ENCODE results near the gene CDH4.
"Not testable (repeated sequence)": the region's sequence is repeated elsewhere in the genome, so short reads cannot be mapped to it uniquely, and the experiment has no call there.

CDH4 gene

DNA sequence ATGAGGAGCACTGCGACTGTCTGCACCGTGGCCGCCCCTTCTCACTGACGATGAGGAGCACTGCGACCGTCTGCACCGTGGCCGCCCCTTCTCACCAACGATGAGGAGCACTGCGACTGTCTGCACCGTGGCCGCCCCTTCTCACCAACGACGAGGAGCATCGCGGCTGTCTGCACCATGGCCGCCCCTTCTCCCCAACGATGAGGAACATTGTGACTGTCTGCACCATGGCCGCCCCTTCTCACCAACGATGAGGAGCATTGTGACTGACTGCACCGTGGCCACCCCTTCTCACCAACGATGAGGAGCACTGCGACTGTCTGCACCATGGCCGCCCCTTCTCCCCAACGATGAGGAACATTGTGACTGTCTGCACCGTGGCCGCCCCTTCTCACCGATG, 696.0 kb downstream of the CDH4 start:
- not testable (repeated sequence) for H3K36me3 Mint-ChIP-seq (ENCODE audit: low read depth); H3K9me3 Mint-ChIP-seq; H3K4me3 Mint-ChIP-seq; H3K27ac Mint-ChIP-seq; H3K4me1 Mint-ChIP-seq (ENCODE audit: low read depth); H3K27me3 Mint-ChIP-seq (ENCODE audit: low read depth)

DNA sequence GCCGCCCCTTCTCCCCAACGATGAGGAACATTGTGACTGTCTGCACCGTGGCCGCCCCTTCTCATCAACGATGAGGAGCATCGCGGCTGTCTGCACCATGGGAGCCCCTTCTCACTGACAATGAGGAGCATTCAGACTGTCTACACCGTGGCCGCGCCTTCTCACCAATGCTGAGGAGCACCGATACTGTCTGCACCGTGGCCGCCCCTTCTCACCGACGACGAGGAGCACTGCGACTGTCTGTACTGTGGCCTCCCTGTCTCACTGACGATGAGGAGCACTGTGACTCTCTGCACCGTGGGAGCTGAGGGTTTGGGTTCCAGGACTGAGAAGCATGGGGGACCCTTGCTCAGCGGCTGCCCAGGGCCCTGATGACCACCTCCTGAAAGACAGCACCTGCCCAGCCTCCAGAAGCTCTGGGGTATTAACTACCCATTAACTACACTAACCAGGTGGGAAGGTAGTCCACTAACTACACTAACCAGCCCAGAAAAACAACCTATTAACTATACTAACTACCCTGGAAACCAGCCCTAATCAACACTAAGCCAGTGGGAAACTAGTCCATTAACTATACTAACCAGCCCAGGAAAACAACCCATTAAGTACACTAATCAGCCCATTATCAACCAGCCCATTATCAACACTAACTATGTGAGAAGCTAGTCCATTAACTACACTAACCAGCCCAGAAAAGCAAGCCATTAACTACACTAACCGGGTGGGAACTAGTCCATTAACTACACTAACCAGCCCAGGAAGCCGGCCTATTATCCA, 696.7 kb downstream of the CDH4 start:
- no peaks in the 10 kb centered on the region for H3K4me1 Mint-ChIP-seq (ENCODE audit: low read depth)
- H3K36me3 Mint-ChIP-seq (ENCODE audit: low read depth) = no peaks in the 10 kb centered on the region
- no peaks in the 10 kb centered on the region for H3K9me3 Mint-ChIP-seq
- no peak overlapping the region for H3K27ac Mint-ChIP-seq
- no peaks in the 10 kb centered on the region for H3K27me3 Mint-ChIP-seq (ENCODE audit: low read depth)
- H3K4me3 Mint-ChIP-seq = no peak overlapping the region

DNA sequence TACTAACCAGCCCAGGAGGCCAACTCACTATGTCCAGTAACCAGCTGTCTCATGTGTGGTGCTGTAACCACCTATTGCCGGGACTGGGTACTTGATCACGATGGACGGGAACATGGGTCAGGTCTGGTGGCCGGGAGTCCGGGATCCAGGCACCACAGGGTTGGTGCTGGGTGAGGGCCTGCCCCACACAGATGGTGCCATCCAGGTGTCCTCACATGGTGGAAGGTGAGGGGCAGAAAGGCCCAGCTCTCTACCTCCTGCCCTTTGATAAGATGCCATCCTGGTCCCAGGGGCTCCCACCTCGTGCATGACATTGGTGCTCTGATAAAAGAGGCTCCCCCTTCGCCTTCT, 697.3 kb downstream of the CDH4 start:
- no peak overlapping the region for H3K4me3 Mint-ChIP-seq
- H3K27ac Mint-ChIP-seq = no peak overlapping the region
- no peaks in the 10 kb centered on the region for H3K9me3 Mint-ChIP-seq
- H3K36me3 Mint-ChIP-seq (ENCODE audit: low read depth) = no peaks in the 10 kb centered on the region
- peaks cover under 1% of the 10 kb centered on the region for H3K27me3 Mint-ChIP-seq (ENCODE audit: low read depth)
- no peaks in the 10 kb centered on the region for H3K4me1 Mint-ChIP-seq (ENCODE audit: low read depth)

DNA sequence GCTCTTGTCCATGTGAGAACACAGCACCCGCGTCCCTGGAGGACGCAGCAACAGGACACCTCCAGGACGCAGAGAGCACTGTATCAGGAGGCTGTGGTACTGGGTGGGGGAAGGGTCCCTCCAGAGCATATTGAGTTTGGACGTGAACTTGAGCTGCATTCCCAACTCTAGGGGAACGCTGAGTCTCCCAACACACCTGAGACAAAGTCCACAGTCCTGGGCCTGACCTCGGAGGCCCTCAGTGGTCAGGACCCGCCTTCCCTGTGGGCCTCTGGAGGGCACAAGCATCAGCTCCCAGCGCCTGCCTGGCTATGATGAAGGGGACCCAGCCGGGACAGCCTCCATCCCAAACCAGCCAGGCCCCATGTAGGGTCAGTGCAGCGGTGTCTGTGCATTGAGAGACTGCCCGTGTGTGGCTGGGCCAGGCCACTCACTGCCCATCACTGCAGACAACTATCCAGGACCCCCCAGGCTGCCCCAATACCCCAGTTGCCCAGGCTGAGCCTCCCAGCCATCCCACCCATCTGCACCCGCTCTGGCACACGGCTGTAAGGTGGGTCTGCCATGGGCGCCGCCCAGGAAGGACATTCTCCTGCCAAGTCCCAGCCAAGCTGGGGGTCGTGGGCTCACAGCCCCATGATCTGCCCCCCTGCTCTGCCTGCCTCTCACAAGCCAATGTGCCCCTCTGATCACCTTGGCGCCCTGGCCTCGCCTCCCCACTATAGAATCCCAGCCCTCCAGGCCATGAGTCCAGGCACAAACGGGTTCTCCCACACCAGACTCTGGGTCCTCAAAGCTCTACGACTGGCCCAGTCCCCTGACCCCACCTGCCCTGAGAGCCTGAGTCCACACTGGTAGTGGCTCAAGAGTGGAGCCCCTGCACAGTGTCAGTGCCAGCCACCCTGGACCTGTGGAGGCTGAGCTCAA, 697.9 kb downstream of the CDH4 start:
- Mint-ChIP-seq H3K27me3 (ENCODE audit: low read depth) (peaks cover 5% of the 10 kb centered on the region), H3K9me3 (no peaks in the 10 kb centered on the region), H3K27ac (no peak overlapping the region), H3K36me3 (ENCODE audit: low read depth) (no peaks in the 10 kb centered on the region), H3K4me3 (no peak overlapping the region), H3K4me1 (ENCODE audit: low read depth) (no peaks in the 10 kb centered on the region)

DNA sequence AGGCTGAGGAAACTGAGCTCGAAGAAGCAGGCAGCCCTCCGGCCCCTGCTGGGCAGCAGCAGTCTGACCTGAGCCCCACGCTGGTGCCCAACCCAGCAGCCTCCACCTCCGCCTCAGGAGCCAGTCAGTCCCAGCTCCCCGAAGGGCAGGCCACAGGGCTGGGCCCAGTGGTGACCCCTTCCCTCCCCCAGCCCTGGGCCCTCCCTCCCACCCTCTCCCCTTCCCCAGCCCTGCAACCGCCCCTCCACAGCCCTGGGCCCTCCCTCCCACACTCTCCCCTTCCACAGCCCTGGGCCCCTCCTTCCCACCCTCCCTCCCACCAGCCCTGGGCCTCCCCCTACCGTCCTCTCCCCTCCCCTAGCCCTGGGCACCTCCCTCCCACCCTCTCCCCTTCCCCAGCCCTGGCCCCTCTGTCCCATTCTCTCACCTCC, 698.6 kb downstream of the CDH4 start:
- no peak overlapping the region for H3K27ac Mint-ChIP-seq
- no peaks in the 10 kb centered on the region for H3K4me1 Mint-ChIP-seq (ENCODE audit: low read depth)
- H3K4me3 Mint-ChIP-seq = no peak overlapping the region
- no peaks in the 10 kb centered on the region for H3K9me3 Mint-ChIP-seq
- peaks cover 5% of the 10 kb centered on the region for H3K27me3 Mint-ChIP-seq (ENCODE audit: low read depth)
- H3K36me3 Mint-ChIP-seq (ENCODE audit: low read depth) = no peaks in the 10 kb centered on the region

DNA sequence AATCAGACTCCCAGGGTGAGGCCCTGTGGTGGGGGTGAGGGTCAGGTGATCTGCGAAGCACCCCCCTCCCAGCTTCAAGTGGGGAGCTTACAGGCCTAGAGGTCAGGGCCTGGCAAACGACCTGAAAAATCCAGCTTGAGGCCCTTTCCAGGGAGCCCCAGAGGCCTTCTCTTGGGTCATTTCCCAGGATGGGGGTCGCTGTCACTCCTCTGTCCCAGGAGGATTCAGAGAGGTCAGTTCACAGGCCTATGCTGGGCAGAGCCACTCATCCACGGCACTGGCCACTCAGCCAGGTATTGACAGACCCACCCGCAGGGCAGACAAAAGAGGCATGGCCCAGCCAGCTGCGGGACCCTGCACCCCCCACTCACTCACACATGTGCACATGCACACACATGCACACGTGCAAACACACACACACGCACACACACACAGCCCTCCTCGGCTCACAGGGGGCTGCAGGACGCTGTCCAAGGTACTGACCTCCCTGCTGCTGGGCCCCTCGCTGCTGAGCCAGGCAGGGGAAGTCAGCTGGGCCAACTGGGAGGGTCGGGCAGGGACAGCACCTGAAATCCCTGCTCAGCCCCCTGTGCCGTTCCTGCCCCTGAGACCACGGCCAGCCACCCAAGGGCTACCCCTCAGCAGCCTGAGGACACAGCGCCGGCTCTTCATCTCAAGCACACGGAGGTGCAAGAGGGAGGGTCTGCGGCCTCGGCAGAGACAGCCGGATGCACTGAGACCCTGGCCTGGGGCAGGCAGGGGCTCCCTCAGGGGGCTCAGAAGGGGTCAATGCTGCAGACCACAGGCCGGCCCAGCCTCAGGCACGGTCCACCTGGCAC, 699.9 kb downstream of the CDH4 start:
- Mint-ChIP-seq H3K9me3 (no peaks in the 10 kb centered on the region), H3K27ac (no peak overlapping the region)

DNA sequence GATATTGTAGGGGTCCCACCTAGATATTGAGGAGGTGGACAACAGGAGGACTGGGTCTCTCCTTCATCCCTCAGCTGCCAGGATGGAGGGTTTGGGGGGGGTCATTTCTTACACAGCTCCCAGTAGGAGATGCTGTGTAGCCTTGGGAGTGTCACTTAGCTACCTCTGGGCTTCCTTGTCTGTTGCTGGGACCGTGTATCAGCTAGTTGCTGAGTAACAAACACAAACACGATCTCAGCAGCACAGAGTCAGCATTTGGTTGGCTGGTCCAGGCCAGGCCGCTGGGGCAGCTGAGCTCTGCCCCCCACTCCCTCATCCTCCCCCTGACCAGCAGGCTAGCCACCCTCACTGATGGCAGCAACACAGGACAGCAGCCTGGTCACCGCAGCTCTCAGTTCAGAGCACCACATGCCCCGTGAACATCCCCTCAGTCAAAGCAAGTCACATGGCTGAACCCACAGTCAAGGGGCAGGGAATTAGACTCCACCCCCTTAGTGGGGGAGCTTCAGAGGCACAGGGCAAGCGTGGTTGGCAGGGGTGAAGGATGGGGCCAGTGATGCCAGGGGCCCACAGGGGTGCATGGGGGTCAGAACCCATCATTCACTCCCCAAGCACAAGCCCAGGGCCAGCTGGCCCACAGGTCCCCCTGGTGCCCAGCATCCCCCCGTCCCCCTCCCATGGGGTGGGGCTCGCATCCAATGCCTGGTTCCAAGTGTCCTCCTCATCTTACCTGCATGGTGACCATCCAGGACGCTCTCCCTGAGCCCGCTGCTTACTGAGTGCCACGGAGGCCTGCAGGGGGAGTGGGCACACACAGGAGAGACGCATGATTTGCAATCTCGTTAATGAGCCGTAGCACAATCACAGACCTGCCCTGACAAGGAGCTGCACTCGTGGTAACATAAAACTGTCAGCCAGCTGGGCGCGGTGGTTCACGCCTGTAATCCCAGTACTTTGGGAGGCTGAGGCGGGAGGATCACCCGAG, 701.3 kb downstream of the CDH4 start:
- no peak overlapping the region for H3K27ac Mint-ChIP-seq
- H3K4me3 Mint-ChIP-seq = no peak overlapping the region
- H3K27me3 Mint-ChIP-seq (ENCODE audit: low read depth) = peaks cover 5% of the 10 kb centered on the region
- no peaks in the 10 kb centered on the region for H3K36me3 Mint-ChIP-seq (ENCODE audit: low read depth)
- H3K9me3 Mint-ChIP-seq = no peaks in the 10 kb centered on the region
- no peaks in the 10 kb centered on the region for H3K4me1 Mint-ChIP-seq (ENCODE audit: low read depth)

More for the DNA sequence above, 699.9 kb downstream of the CDH4 start:
- H3K4me1 Mint-ChIP-seq (ENCODE audit: low read depth) = no peaks in the 10 kb centered on the region
- no peak overlapping the region for H3K4me3 Mint-ChIP-seq
- H3K27me3 Mint-ChIP-seq (ENCODE audit: low read depth) = peaks cover 5% of the 10 kb centered on the region
- H3K36me3 Mint-ChIP-seq (ENCODE audit: low read depth) = no peaks in the 10 kb centered on the region

DNA sequence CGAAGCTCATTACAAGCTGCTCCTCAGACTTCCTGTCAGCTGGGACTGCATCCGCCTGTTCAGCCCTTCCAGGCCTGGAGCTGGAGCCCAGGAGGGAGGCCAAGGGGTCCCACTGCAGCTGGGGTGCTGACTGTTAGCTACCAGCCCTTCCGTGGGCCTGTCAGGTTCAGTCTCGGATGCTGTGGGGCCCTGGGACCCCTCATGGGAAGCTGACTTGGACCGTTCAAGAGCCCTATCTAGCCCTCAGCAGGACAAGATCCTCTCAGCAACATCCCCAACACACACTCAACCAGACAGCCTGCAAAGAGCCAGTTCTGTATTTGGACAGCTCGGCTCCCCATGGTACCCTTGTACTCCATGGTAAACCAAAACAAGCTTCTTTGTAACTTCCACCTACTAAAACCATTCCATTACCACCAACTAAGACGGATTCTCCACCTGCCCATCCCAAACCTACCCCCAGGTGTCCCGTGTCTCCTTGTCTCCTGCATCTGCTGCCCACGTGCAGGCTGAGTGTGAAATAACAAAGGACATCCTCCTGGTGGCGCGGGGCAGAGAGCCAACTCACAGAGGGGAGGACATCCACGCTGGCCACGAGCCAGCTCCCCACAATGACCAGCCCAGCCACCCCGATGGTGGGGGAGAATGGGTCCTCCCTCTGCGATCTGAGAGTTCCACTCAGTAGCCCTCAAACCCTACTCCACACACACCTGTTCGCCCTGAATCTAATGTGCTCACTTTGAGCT, 702.4 kb downstream of the CDH4 start:
- Mint-ChIP-seq H3K36me3 (ENCODE audit: low read depth) (no peaks in the 10 kb centered on the region), H3K4me1 (ENCODE audit: low read depth) (no peaks in the 10 kb centered on the region), H3K27me3 (ENCODE audit: low read depth) (peaks cover 5% of the 10 kb centered on the region), H3K9me3 (no peaks in the 10 kb centered on the region), H3K4me3 (no peak overlapping the region), H3K27ac (no peak overlapping the region)

DNA sequence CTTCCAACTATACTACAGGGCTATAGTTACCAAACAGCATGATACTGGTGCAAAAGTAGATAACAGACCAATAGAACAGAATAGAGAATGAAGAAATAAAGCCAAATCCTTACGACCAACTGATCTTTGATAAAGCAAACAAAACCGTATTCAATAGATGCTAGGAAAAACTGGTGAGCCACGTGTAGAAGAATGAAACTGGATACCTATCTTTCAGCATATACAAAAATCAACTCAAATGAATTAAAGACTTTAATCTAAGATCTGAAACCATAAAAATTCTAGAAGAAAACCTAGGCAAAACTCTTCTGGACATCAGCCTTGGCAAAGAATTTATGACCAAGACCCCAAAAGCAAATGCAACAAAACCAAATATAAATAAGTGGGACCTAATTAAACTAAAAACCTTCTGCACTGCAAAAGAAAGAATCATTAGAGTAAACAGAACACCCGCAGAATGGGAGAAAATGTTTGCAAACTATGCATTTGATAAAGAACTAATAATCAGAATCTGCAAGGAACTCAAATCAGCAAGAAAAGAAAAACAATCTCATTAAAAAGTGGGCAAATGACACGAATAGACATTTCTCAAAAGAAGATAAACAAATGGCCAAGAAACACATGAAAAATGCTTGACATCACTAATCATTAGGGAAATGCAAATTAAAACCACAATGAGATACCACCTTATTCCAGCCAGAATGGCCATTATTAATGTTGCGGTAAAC, 703.8 kb downstream of the CDH4 start:
- H3K9me3 Mint-ChIP-seq = no peaks in the 10 kb centered on the region
- H3K4me3 Mint-ChIP-seq = no peak overlapping the region
- H3K36me3 Mint-ChIP-seq (ENCODE audit: low read depth) = no peaks in the 10 kb centered on the region
- peaks cover 5% of the 10 kb centered on the region for H3K27me3 Mint-ChIP-seq (ENCODE audit: low read depth)
- H3K4me1 Mint-ChIP-seq (ENCODE audit: low read depth) = no peaks in the 10 kb centered on the region
- H3K27ac Mint-ChIP-seq = no peak overlapping the region

DNA sequence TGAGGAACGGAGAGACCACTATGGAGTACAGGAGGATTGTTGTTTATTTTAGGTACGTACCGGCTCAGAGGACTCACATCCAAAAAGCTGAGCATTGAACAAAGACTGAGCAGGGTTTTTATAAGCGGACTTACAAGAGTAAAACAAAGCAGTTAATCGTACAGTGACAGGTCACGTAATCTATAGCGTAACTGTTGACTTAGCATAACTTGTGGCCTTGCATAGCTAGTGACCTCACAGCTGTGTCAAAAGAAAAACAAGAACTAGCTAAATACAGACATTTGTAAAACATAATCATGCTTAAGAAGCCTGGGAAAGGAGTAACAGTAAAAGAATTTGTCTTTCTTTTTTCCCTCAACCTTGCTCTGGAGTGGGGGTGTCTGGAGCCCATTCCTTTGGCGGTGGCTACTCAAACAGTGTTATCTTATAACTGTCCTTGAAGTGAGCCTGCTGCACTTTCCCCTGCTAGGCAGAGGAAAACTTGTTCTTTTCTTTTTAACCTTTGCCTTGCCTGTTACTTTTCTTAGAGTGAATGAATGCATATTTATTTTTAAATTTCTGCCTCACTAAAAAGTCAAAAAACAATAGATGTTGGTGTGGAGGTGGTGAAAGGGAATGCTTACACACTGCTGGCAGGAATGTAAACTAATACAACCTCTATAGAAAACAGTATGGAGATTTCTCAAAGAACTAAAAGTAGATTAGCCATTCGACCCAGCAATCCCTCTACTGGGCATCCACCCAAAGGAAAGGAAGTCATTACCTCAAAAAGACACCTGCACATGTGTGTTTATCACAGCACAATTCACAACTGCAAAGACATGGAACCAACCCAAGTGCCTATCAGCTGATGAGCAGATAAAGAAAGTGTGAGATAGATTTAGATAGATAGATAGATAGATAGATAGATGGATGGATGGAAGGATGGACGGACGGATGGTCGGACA, 704.6 kb downstream of the CDH4 start:
- Mint-ChIP-seq H3K36me3 (ENCODE audit: low read depth) (no peaks in the 10 kb centered on the region), H3K4me1 (ENCODE audit: low read depth) (no peaks in the 10 kb centered on the region), H3K27me3 (ENCODE audit: low read depth) (peaks cover 5% of the 10 kb centered on the region), H3K9me3 (no peaks in the 10 kb centered on the region), H3K27ac (no peak overlapping the region), H3K4me3 (no peak overlapping the region)

DNA sequence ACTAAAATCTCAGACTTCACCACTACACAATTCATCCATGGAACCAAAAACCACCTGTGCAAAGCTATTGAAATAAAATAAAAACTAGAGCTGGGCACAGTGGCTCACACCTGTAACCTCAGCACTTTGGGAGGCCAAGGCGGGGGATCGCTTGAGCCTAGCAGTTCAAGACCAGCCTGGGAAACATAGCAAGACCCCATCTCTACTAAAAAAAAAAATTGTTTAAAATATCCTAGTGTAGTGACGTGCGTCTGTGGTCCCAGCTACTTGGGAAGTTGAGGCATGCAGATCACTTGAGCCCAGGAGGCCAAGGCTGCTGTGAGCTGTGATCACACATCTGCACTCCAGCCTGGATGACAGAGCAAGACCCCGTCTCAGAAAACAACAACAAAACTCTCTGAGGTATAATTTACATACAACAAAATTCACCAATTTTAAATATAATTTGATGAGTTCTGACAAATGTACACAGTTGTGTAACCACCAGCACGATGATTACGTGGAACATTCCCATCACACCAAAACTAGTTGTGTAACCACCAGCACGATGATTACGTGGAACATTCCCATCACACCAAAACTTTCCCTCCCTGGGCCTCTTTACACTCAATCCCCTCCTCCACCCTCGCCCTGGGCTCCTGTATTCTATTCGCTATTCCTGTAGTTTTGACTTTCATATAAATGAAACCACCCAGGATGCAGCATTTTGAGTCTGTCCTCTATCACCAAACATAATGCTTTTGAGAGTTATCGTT, 706.1 kb downstream of the CDH4 start:
- H3K4me1 Mint-ChIP-seq (ENCODE audit: low read depth) = no peaks in the 10 kb centered on the region
- H3K4me3 Mint-ChIP-seq = no peak overlapping the region
- peaks cover 5% of the 10 kb centered on the region for H3K27me3 Mint-ChIP-seq (ENCODE audit: low read depth)
- no peaks in the 10 kb centered on the region for H3K9me3 Mint-ChIP-seq
- no peaks in the 10 kb centered on the region for H3K36me3 Mint-ChIP-seq (ENCODE audit: low read depth)
- H3K27ac Mint-ChIP-seq = no peak overlapping the region
